ENCODE data around the gene PRRG1.
"Not testable (repeated sequence)": the region's sequence is repeated elsewhere in the genome, so short reads cannot be mapped to it uniquely, and the experiment has no call there.

PRRG1 gene

GRCh38 chrX:37378404-37378803 lies 29.2 kb downstream of the PRRG1 start:
- DNase-seq (ENCODE audit: low spot score) = no peak
- no peak for FAIRE-seq

- DNase-seq (ENCODE audit: low spot score) (no peak), FAIRE-seq (no peak)
Measured at GRCh38 chrX:37378830-37379229, 29.7 kb downstream of the PRRG1 start.

DNA sequence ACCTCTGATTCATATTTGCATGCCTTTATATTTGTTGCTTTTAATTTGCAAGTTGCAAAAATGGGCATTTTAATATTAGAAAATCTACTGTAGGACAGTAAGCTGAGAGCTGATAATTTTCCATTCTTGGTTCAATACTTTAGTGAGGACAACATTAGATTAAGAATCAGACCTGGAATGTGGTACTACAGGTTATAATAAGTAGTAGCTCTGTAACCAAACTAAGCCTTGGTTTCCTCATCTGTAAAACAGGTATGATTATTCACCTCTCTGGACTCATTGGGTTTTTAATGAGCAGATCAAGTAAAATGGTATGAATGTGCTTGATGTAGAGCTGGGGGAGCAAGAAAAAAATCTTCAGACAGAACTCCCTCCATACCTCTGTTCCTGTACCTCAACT lies 31.1 kb downstream of the PRRG1 start:
- DNase-seq (ENCODE audit: low spot score) = no peak
- FAIRE-seq = no peak

DNA sequence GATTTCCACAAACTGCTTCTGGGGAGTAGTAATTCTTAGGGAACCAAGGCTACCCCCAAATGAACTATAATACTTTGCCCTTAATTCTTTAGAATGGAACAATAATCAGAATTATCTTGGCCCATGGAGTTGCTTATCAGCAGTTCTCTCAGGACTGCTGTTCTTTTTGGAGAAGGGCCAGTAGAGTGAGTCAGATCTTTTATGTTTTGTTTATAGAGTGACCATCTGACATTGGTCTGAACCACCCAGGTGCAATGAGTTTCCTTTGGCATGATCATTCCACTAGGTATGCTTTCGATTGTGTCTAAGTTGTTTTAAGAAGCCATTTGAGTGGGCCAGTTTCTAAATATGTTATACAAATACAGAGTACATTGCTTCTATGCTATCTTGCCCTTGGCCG lies 31.8 kb downstream of the PRRG1 start:
- FAIRE-seq = peak; percentile 95
- DNase-seq (ENCODE audit: low spot score) = peak; percentile 52

GRCh38 chrX:37383313-37383712 lies 34.1 kb downstream of the PRRG1 start:
- peak; percentile 35 for FAIRE-seq

GRCh38 chrX:37388413-37388812 lies 39.2 kb downstream of the PRRG1 start:
- FAIRE-seq (no peak), DNase-seq (ENCODE audit: low spot score) (no peak)

More at GRCh38 chrX:37383313-37383712, 34.1 kb downstream of the PRRG1 start:
- DNase-seq (ENCODE audit: low spot score) = no peak

- DNase-seq (ENCODE audit: low spot score) (no peak), FAIRE-seq (no peak)
Measured at GRCh38 chrX:37405956-37406355, 56.8 kb downstream of the PRRG1 start.

GRCh38 chrX:37407736-37408135 lies 58.6 kb downstream of the PRRG1 start:
- FAIRE-seq (no peak), DNase-seq (ENCODE audit: low spot score) (no peak)

DNA sequence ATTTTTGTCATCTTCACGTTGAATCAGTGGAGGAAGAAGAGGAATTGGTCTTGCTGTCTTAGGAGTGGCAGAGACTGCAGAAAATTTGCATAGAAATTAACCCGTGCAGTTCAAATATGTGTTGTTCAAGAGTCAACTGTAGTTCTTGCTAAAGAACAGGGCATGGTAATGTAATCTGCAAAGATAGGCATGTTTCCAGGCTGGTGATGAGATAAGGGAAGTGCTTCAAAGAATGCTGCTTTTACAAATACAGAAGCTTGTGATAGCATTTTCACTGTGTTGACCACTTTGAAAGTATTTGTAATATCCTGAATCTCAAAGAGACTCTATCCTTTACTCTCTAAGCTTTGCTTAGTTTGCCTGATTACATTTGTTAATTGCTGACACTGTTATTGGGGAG lies 60.1 kb downstream of the PRRG1 start:
- no peak for FAIRE-seq
- DNase-seq (ENCODE audit: low spot score) = no peak

- no peak for FAIRE-seq
Measured at GRCh38 chrX:37420185-37420584, 71.0 kb downstream of the PRRG1 start.

DNA sequence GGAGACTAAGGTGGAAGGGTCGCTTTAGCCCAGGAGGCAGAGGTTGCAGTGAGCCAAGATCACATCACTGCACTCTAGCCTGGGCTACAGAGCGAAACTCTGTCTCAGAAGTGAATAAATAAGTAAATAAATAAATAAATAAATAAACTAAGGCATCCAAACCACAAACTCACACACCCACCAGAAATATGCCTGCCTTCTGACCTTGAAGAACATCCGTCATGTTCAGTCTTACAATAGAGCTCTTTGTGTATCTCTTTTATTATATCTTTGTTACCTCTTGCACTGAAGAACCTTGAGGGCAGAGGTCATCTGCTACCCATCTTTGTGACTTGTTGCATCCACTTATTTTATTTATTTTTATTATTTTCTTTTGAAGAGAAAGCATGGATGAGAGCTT lies 71.6 kb downstream of the PRRG1 start:
- FAIRE-seq = no peak
- DNase-seq (ENCODE audit: low spot score) = no peak

More at GRCh38 chrX:37420185-37420584, 71.0 kb downstream of the PRRG1 start:
- DNase-seq (ENCODE audit: low spot score) = no peak

GRCh38 chrX:37424000-37424429 lies 74.9 kb downstream of the PRRG1 start:
- FAIRE-seq (peak; percentile 47), DNase-seq (ENCODE audit: low spot score) (peak; percentile 43)

- FAIRE-seq = no peak
- no peak for DNase-seq (ENCODE audit: low spot score)
Measured at GRCh38 chrX:37425370-37425769, 76.2 kb downstream of the PRRG1 start.

- FAIRE-seq = not testable (repeated sequence)
Measured at GRCh38 chrX:37428962-37429361, 79.8 kb downstream of the PRRG1 start.

GRCh38 chrX:37434362-37434761 lies 85.2 kb downstream of the PRRG1 start:
- FAIRE-seq (no peak), DNase-seq (ENCODE audit: low spot score) (no peak)

More at GRCh38 chrX:37428962-37429361, 79.8 kb downstream of the PRRG1 start:
- not testable (repeated sequence) for DNase-seq (ENCODE audit: low spot score)

- no peak for FAIRE-seq
- no peak for DNase-seq (ENCODE audit: low spot score)
Measured at GRCh38 chrX:37437160-37437559, 88.0 kb downstream of the PRRG1 start.

DNA sequence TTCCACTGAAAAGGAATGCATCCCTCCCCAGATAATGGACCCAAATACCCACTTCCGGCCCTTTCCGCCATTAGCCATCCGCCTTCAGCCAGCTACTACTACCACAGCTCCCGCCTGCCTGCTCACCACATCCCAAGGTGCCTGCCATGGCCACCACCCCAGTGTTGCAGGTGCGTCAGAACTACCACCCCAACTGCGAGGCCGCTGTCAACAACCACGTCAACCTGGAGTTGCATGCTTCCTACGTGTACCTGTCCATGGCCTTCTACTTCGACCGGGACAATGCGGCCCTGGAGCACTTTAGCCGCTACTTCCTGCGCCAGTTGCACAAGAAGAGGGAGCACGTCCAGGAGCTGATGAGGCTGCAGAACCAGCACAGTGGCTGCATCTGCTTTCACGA lies 92.2 kb downstream of the PRRG1 start:
- no peak for FAIRE-seq
- DNase-seq (ENCODE audit: low spot score) = no peak

GRCh38 chrX:37445182-37445581 lies 96.0 kb downstream of the PRRG1 start:
- FAIRE-seq (no peak), DNase-seq (ENCODE audit: low spot score) (no peak)

GRCh38 chrX:37453821-37454220 lies 104.7 kb downstream of the PRRG1 start:
- no peak for DNase-seq (ENCODE audit: low spot score)
- no peak for FAIRE-seq

DNA sequence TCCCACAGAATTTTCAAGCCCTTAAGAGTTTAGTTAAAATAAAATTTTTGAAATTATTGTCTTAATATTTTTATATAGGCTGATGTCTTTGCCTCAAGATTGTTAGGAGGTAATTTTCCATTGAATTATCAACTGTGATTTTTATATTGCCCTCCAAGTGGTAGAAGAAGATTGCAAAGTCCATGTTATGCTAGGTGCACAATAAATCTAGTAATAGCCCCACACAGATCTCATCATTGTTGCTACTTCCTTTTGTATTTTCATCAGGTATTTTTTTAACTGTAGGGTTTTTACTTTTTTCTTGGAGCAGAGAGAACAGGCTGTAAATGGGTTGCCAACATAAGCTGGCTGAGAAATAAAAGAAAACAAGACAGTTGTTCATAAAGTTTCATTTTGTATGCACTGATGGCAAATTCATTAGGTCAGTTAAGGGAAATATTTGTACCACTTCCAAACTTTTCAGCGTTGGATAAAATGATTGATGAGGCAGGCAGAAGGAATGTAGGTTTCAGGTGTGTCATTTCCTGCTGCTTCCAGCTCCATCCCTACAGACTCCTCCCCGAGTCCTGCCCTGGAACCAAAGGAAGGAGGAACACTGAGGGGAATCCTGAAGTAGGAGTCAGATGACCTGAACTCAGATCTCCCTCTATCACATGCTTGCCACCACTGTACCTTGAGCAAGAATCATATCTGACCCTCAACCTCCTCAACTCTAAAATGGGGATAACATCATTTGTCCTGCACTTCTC lies 105.5 kb downstream of the PRRG1 start:
- DNase-seq (ENCODE audit: low spot score) (peak; percentile 68), FAIRE-seq (peak; percentile 87)

DNA sequence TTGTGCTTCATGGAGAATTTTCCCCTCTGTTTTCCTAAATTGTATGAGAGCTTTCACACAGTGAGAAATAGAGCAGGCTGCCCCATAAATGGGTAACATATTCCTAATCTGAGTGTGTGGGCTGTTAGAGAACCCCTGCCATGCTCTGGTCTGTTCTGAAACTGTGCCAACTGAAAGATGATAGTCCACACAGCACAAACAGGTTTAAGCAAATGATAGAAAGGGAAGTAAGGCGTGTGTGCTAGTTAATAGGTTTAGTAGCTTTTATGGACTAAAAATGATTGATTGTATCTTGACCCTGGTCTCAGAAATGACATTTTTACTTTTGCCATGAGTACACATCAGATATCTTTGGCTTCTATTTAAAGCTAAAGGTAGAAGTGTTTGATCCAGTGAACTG lies 106.2 kb downstream of the PRRG1 start:
- peak; percentile 23 for FAIRE-seq
- DNase-seq (ENCODE audit: low spot score) = no peak

- peak; percentile 58 for FAIRE-seq
- DNase-seq (ENCODE audit: low spot score) = peak; percentile 40
Measured at GRCh38 chrX:37460285-37460684, 111.1 kb downstream of the PRRG1 start.

GRCh38 chrX:37462346-37462745 lies 113.2 kb downstream of the PRRG1 start:
- DNase-seq (ENCODE audit: low spot score) (no peak), FAIRE-seq (no peak)
